Cardiac muscle cell (in vitro differentiated cells and primary cell): ENCODE data around the gene AP5B1. TPM values are rescaled to one million over a fixed set of nuclear protein-coding genes. Genes with fewer than 3 reads are reported as not detected.

Source experiments
- DNase-seq, 2 donors: peaks; one replicate each; pipeline versions ENCODE4 v3.0.0 to v3.0.0-alpha.2; 2010 to 2017; ENCODE audit warnings: low read depth in 1 of 2, low spot score in 1 of 2
- H3K27ac ChIP-seq: fragments of 200-600 bp; sonication (generic); 2 replicates; pipeline ENCODE4 v1.5.1; 2016
- H3K27me3 ChIP-seq: fragments of 200-600 bp; sonication (generic); 2 replicates; pipeline ENCODE4 v1.6.0; 2016; ENCODE audit warnings: control low read depth
- H3K36me3 ChIP-seq: fragments of 200-600 bp; sonication (generic); 2 replicates; pipeline ENCODE4 v1.5.1; 2016; ENCODE audit warnings: control low read depth
- H3K4me1 ChIP-seq: fragments of 200-600 bp; sonication (generic); 2 replicates; pipeline ENCODE4 v1.8.1; 2017; ENCODE audit warnings: low read depth, mild to moderate bottlenecking, mixed run types
- H3K4me3 ChIP-seq: fragments of 200-600 bp; sonication (generic); 2 replicates; pipeline ENCODE4 v1.5.1; 2016; ENCODE audit warnings: mild to moderate bottlenecking
- H3K9me3 ChIP-seq: fragments of 200-600 bp; sonication (generic); 2 replicates; pipeline ENCODE4 v1.5.1; 2017; ENCODE audit warnings: low read depth, mild to moderate bottlenecking, control low read depth
- CTCF ChIP-seq: IDR thresholded peaks from 2 replicates; pipeline ENCODE4 v1.5.1; 2012; ENCODE audit warnings: low read depth, mild to moderate bottlenecking, low read length
- polyA plus RNA-seq: library from polyadenylated mRNA; unstranded; fragments of >200 nt; fragmentation: Nextera tagmentation; extraction: Ambion mirVana; gene quantifications from 2 replicates; pipeline ENCODE4 v1.2.1, GENCODE V29; 2016
- total RNA-seq: library from RNA; depleted of rRNA; stranded (reverse); fragments of >200 nt; gene quantifications from 2 replicates; pipeline ENCODE4 v1.2.3, GENCODE V29; 2016

Gene AP5B1
- total and polyA plus RNA-seq, 2 experiments from 2014 or later, result 13.6 to 24.3 TPM

GRCh38 chr11:65791719-65792213 lies 11.0 kb upstream of the AP5B1 start:
- Histone ChIP-seq H3K27me3 (peaks cover 27% of the 10 kb centered on the region), H3K9me3 (no peaks in the 10 kb centered on the region), H3K4me3 (no peak overlapping the region), H3K4me1 (peaks cover 3% of the 10 kb centered on the region), H3K36me3 (no peaks in the 10 kb centered on the region), H3K27ac (no peak overlapping the region)
- TF ChIP-seq CTCF, result no peak
- DNase-seq, result no peak

GRCh38 chr11:65790902-65791650 lies 10.3 kb upstream of the AP5B1 start:
- Histone ChIP-seq H3K4me3 (no peak overlapping the region), H3K36me3 (no peaks in the 10 kb centered on the region), H3K27ac (no peak overlapping the region), H3K27me3 (peaks cover 34% of the 10 kb centered on the region), H3K9me3 (no peaks in the 10 kb centered on the region), H3K4me1 (no peaks in the 10 kb centered on the region)
- DNase-seq, result no peak
- TF ChIP-seq CTCF, result no peak

- no peaks in the 10 kb centered on the region for H3K36me3 ChIP-seq
- H3K9me3 ChIP-seq, result no peaks in the 10 kb centered on the region
- H3K4me3 ChIP-seq, result no peak overlapping the region
- H3K27me3 ChIP-seq, result peaks cover 41% of the 10 kb centered on the region
- DNase-seq, result no peak
- no peak for TF ChIP-seq CTCF
- H3K4me1 ChIP-seq, result no peaks in the 10 kb centered on the region
- no peak overlapping the region for H3K27ac ChIP-seq
Observed at GRCh38 chr11:65790104-65790901, 9.5 kb upstream of the AP5B1 start.

DNA sequence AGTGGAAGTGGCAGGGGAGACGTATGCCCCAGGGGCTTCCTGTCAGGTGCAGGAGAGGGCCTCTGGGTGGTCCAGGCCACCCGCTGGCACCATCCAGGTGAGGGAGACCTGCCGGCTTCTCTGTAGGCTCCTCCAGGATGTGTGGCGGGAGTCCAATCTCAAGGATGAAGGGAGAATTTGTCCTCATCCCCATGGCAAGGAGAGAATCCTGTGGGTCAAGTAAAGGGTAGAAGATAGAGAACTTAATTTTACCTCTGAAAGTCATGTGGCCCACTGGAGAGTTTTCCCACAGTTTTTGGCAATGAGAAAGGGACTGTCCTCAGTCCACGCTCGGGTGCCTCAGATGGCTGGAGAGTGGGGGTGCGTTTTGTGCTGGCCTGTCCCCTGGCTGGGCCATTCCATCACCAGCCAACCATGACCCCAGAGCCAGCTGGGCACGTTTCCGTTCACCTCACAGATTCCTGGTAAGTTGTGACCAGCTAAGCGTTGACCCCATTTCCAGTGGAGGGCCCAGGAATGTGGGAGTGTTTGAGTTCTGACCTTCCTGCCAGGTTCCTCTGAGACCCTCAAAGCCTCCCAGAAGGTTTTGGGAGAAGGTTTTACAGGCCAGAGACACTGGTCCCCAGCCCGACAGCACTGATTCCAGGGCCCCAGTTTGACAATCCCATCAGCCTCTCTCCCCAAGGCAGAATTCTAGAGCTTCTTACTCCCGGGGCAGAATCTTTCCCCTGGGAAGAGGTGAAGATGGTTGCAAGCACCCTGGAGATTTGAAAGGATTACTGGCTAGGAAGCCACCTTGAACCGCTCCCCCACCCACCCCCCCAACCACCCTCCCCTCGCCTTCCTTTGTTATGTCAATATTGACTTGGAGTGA lies 8.7 kb upstream of the AP5B1 start:
- no peak for DNase-seq

More for the DNA sequence above, 8.7 kb upstream of the AP5B1 start:
- Histone ChIP-seq H3K36me3 (no peaks in the 10 kb centered on the region), H3K27ac (no peak overlapping the region), H3K4me1 (no peaks in the 10 kb centered on the region), H3K4me3 (no peak overlapping the region), H3K27me3 (peaks cover 50% of the 10 kb centered on the region), H3K9me3 (no peaks in the 10 kb centered on the region)
- TF ChIP-seq CTCF, result no peak
